Right atrium auricular region (tissue), 2 donors: ENCODE measurements around the gene PLCH2. TPM values are rescaled to one million over a fixed set of nuclear protein-coding genes. Genes with fewer than 3 reads are reported as not detected.

ENCODE experiments used
- DNase-seq: peaks from one replicate; pipeline ENCODE4 v3.0.0-alpha.2; 2019; ENCODE audit warnings: low spot score
- H3K27ac ChIP-seq, 2 donors: fragments of 200-600 bp; sonication (generic); 1 replicate in 1 of 2; 2 replicates in 1 of 2; pipeline ENCODE4 v1.5.1; 2016 to 2019
- H3K27me3 ChIP-seq, 2 donors: fragments of 200-600 bp; sonication (generic); one replicate each; pipeline versions ENCODE4 v1.5.1 to v1.6.0; 2017 to 2019
- H3K36me3 ChIP-seq: fragments of 200-600 bp; sonication (generic); one replicate; pipeline ENCODE4 v1.5.1; 2016
- H3K4me1 ChIP-seq, 2 donors: fragments of 200-600 bp; sonication (generic); one replicate each; pipeline versions ENCODE4 v1.5.1 to v1.6.0; 2017 to 2019
- H3K4me3 ChIP-seq, 2 donors: fragments of 200-600 bp; sonication (generic); 1 replicate in 1 of 2; 2 replicates in 1 of 2; pipeline ENCODE4 v1.5.1; 2017 to 2019; ENCODE audit warnings: mild to moderate bottlenecking in 1 of 2, moderate library complexity in 1 of 2
- H3K9me3 ChIP-seq, 2 donors: fragments of 200-600 bp; sonication (generic); one replicate each; pipeline ENCODE4 v1.5.1; 2019
- CTCF ChIP-seq, 2 donors: fragments of 200-600 bp; sonication (generic); IDR thresholded peaks; one replicate each; pipeline ENCODE4 v1.5.1; 2019; ENCODE audit warnings: antibody characterized with exemption in 2 of 2
- total RNA-seq, 2 donors: library from RNA; depleted of rRNA; stranded (reverse); fragments of >200 nt; gene quantifications; one replicate each; pipeline ENCODE4 v1.1.0, GENCODE V29; 2016

The PLCH2 gene
- total RNA-seq, 2 donors from 2014 or later, result 0.12 TPM; not detected in 1

- Histone ChIP-seq H3K9me3 (no peaks in the 10 kb centered on the region), H3K4me1 (peaks cover 0 to 24% of the 10 kb centered on the region in 2 donors), H3K36me3 (no peaks in the 10 kb centered on the region), H3K27me3 (no peaks in the 10 kb centered on the region), H3K4me3 (no peak overlapping the region), H3K27ac (no peak overlapping the region)
- TF ChIP-seq CTCF (IDR thresholded peaks at IDR 0.05), result no peak
- DNase-seq, result no peak
These were observed 58.8 kb downstream of the PLCH2 start for GRCh38 chr1:2534687-2535441.

- Histone ChIP-seq H3K27ac (no peak overlapping the region), H3K27me3 (no peaks in the 10 kb centered on the region), H3K9me3 (no peaks in the 10 kb centered on the region), H3K4me3 (no peak overlapping the region), H3K4me1 (peaks cover 0 to 22% of the 10 kb centered on the region in 2 donors), H3K36me3 (no peaks in the 10 kb centered on the region)
- TF ChIP-seq CTCF (IDR thresholded peaks at IDR 0.05), result no peak
- no peak for DNase-seq
These were observed 59.4 kb downstream of the PLCH2 start for GRCh38 chr1:2535455-2535854.

- no peak for TF ChIP-seq CTCF (IDR thresholded peaks at IDR 0.05)
- Histone ChIP-seq H3K27ac (no peak overlapping the region), H3K4me3 (no peak overlapping the region), H3K9me3 (no peaks in the 10 kb centered on the region), H3K36me3 (no peaks in the 10 kb centered on the region), H3K27me3 (no peaks in the 10 kb centered on the region), H3K4me1 (peaks cover 0 to 22% of the 10 kb centered on the region in 2 donors)
- no peak for DNase-seq
These were observed 59.9 kb downstream of the PLCH2 start for GRCh38 chr1:2535981-2536380.

GRCh38 chr1:2537784-2538115 is 61.7 kb downstream of the PLCH2 start:
- Histone ChIP-seq H3K4me3 (no peak overlapping the region), H3K9me3 (no peaks in the 10 kb centered on the region), H3K27ac (no peak overlapping the region), H3K4me1 (peaks cover 0 to 19% of the 10 kb centered on the region in 2 donors), H3K27me3 (no peaks in the 10 kb centered on the region), H3K36me3 (no peaks in the 10 kb centered on the region)
- TF ChIP-seq CTCF (IDR thresholded peaks at IDR 0.05), result no peak
- no peak for DNase-seq

- no peak overlapping the region for H3K4me3 ChIP-seq
- H3K36me3 ChIP-seq, result no peaks in the 10 kb centered on the region
- no peak overlapping the region for H3K27ac ChIP-seq
- peaks cover 0 to 21% of the 10 kb centered on the region in 2 donors for H3K4me1 ChIP-seq
- no peaks in the 10 kb centered on the region for H3K9me3 ChIP-seq
- no peaks in the 10 kb centered on the region for H3K27me3 ChIP-seq
- DNase-seq, result no peak
- no peak for TF ChIP-seq CTCF (IDR thresholded peaks at IDR 0.05)
These were observed 62.3 kb downstream of the PLCH2 start for GRCh38 chr1:2538376-2538775.

GRCh38 chr1:2538872-2539271 is 62.8 kb downstream of the PLCH2 start:
- Histone ChIP-seq H3K36me3 (no peaks in the 10 kb centered on the region), H3K4me1 (peaks cover 0 to 26% of the 10 kb centered on the region in 2 donors), H3K27ac (no peak overlapping the region), H3K9me3 (no peaks in the 10 kb centered on the region), H3K4me3 (no peak overlapping the region), H3K27me3 (no peaks in the 10 kb centered on the region)
- DNase-seq, result no peak
- no peak for TF ChIP-seq CTCF (IDR thresholded peaks at IDR 0.05)
